ENCODE measurements around the gene CDK5RAP2.

The CDK5RAP2 gene

DNA sequence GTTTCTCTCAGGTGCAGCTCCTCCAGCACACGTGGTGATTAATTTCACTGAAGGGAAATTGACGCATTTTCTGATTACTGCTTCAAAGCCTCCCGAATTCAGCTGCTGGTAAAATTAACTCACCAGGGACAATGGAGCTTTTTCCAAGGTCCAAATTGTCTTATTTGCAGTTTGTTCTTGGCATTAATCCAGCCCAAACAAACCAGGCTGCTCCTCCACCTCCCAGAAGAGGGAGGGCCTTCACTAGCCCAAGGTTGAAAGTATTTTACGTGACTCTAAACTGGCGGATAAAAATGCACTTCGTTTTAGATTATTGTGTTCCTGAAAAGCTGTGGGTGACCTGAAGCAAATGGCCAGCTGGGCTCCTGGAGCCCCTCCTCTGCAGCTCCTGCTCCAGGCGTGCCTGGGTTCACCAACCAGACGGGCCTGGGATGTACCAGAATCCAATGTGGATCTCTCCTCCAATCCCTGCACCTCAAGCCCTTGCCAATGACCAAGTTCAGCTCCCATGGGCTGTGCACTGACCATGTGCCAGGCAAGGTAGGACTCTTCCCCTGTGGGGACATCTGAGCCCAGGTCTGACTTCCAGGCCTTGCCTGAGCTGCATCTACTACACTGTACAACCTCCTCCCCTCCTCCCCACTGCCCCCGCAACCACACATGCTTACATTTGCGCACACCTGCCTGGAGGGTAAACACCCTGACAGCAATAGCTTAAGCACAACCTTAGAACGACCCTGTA, 193.4 kb downstream of the CDK5RAP2 start:
- Histone ChIP-seq H3K4me1 (peaks cover 0 to 75% (median 59%) of the 10 kb centered on the region in 10 experiments; a peak in 17 of 20 replicates), H3K4me3 (no peak overlapping the region), H3K9ac (peak overlapping the region in 2 of 11 experiments; percentile 9 to 14; a peak in 2 of 22 replicates), H3K27me3 (no peaks in the 10 kb centered on the region), H4K20me1 (no peaks in the 10 kb centered on the region), H3K27ac (peak overlapping the region in 4 of 11 experiments; percentile 20 to 92 (median 60); a peak in 4 of 22 replicates), H3K4me2 (peak overlapping the region in 5 of 11 experiments; percentile 39 to 54 (median 46); a peak in 6 of 22 replicates), H3K36me3 (peaks cover 30 to 56% (median 40%) of the 10 kb centered on the region in 11 experiments), H3K9me3 (replicated peaks in 1 of 11) (no peaks in the 10 kb centered on the region)
- TF ChIP-seq Cebpa-rat (IDR thresholded peaks at IDR 0.05): no peak

DNA sequence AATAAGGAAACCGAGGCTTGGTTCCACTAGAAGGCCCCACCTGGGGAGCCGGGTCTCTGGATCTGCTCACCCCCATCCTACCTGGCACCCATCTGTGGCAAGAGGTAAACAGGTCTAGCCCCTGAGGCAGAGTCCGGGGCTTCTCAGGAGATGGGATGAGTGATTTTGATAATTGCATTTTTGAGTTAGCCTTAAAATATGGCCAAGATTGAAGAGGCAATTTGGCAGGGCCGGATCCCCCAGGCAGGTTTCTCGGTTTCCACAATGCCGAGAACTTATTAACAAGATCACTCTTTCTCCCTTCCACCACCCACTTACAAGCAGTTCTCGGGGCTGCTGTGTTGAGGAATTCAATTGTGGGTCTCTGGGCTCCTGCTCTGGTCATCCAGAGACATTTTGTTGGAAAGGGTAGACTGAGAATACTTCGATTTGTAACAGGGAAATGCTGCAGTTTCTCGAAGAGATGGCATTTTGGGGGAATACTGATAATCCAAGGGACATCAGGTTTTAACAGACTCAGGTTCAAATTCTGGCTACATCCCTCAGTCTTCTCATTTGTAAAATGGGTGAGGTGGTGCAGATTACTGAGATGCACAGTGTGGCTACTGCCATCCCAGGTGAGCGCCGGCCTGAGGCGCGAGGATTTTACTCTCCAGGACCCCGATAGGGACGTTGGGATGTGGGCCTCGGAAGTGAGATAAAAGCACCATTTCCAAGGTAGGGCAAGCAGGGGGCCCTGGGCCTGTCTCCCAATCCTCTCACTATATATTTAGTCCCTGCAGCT, 194.2 kb downstream of the CDK5RAP2 start:
- H3K4me2 ChIP-seq: no peak overlapping the region
- no peaks in the 10 kb centered on the region for H3K9me3 ChIP-seq (replicated peaks in 1 of 11)
- H3K9ac ChIP-seq: no peak overlapping the region
- no peak overlapping the region for H3K4me3 ChIP-seq
- no peaks in the 10 kb centered on the region for H4K20me1 ChIP-seq
- no peak for TF ChIP-seq Cebpa-rat (IDR thresholded peaks at IDR 0.05)
- H3K36me3 ChIP-seq: peaks cover 22 to 48% (median 32%) of the 10 kb centered on the region in 11 experiments
- H3K27me3 ChIP-seq: no peaks in the 10 kb centered on the region
- H3K4me1 ChIP-seq: peaks cover 0 to 69% (median 52%) of the 10 kb centered on the region in 10 experiments; a peak in 17 of 20 replicates
- H3K27ac ChIP-seq: 0 out of 22 replicates have a peak overlapping the region, but pooled peaks of 2 of the 11 experiments have one; percentile 23 to 62

DNA sequence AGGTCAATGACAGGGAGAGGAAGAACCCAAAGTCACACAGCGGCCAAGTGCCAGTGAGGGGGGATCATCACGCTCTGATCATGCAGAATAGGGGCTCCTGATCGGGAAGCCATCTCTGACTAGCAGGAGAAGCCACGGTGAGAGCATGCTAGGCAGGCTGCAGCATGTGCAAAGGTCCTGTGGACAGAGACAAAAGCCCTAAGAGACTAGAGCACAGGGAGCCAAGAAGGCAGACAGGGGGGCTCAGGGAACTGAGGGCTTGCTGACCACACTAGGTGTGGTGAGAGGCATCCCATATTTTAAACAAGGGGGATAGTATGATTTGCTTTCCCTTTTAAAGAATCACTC, 195.1 kb downstream of the CDK5RAP2 start:
- no peak overlapping the region for H3K4me3 ChIP-seq
- H4K20me1 ChIP-seq: no peaks in the 10 kb centered on the region
- H3K4me1 ChIP-seq: peaks cover 0 to 60% (median 44%) of the 10 kb centered on the region in 10 experiments; a peak in 17 of 20 replicates
- H3K9me3 ChIP-seq (replicated peaks in 1 of 11): peaks cover 0 to 3% (median 2%) of the 10 kb centered on the region in 11 experiments; a peak in 10 of 22 replicates
- no peak for TF ChIP-seq Cebpa-rat (IDR thresholded peaks at IDR 0.05)
- no peaks in the 10 kb centered on the region for H3K27me3 ChIP-seq
- no peak overlapping the region for H3K4me2 ChIP-seq
- no peak overlapping the region for H3K9ac ChIP-seq
- peak overlapping the region in 2 of 11 experiments; percentile 19 to 20; a peak in 2 of 22 replicates for H3K27ac ChIP-seq
- H3K36me3 ChIP-seq: peaks cover 13 to 39% (median 23%) of the 10 kb centered on the region in 11 experiments; a peak in 21 of 22 replicates

DNA sequence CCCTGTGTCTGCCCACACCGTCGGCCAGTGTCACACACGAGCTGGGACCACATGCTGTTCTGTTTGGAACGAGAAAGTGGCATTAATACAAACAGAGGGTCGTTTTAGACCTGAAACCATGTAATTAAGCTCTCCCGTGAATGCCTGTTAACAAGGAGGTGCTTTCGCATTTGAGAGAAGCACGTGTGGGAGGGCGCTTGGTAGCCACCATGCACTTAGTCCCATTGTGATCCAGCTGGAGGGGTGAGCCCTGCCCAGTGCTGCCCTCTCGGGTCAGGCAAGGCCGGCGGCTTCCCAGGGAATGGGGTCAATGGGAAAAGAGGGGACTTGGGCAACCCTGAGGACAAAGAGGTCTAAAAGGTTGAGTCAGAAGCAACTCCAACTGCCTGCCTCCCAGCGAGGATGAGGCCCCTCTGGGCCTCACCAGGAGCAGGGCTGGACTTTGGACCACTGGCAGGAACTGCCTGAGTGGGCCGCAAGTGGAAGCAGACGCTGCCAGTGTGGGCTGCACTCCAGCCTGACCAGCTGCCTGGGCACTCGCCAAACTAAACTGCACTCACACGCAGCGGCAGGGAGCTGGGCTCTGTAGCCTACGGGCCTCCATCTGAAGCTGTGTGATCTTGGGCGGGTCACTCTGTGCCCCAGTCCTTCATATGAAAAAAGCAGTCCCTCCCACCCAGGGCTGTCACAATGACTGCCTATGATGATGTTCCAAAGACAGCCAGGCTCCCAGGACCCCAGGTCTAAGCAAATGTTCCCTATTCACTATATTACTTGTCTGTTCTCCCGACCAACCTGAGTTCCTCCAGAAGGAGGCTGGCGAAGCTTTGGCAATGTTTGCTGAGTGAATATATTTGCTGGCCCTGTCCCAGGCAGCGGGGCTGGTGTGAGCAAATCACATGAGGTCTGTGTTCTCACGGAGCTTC, 195.7 kb downstream of the CDK5RAP2 start:
- H4K20me1 ChIP-seq: no peaks in the 10 kb centered on the region
- peaks cover 0 to 54% (median 40%) of the 10 kb centered on the region in 10 experiments; a peak in 17 of 20 replicates for H3K4me1 ChIP-seq
- H3K27ac ChIP-seq: peak overlapping the region in 3 of 11 experiments; percentile 19 to 45 (median 41); a peak in 6 of 22 replicates
- 0 out of 22 replicates have a peak overlapping the region, but pooled peaks of 1 of the 11 experiments have one; percentile 6 for H3K9ac ChIP-seq
- H3K36me3 ChIP-seq: peaks cover 8 to 33% (median 17%) of the 10 kb centered on the region in 11 experiments; a peak in 19 of 22 replicates
- H3K4me3 ChIP-seq: no peak overlapping the region
- peaks cover 0 to 9% (median 7%) of the 10 kb centered on the region in 11 experiments; a peak in 11 of 22 replicates for H3K9me3 ChIP-seq (replicated peaks in 1 of 11)
- no peak for TF ChIP-seq Cebpa-rat (IDR thresholded peaks at IDR 0.05)
- no peaks in the 10 kb centered on the region for H3K27me3 ChIP-seq
- peak overlapping the region in 8 of 11 experiments; percentile 44 to 75 (median 62); a peak in 14 of 22 replicates for H3K4me2 ChIP-seq

DNA sequence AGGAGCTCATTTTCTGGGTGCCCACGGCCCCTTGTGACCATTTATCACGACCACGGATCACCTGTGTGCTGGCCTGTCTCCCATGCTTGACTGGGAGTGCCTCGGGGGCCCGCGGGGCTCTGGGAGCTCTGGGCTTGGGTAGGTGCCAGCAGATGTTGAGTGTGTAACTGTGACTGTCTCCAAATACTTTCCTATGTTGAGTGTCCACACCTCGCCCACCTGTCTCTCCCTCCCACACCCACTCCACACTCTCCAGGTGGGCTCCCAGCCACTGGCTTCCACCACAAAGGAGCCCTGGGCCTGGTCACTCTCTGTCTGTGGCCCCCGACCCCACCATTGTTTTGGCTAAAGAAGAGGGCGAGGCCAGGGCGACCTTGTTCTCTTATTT, 196.4 kb downstream of the CDK5RAP2 start:
- no peak for TF ChIP-seq Cebpa-rat (IDR thresholded peaks at IDR 0.05)

DNA sequence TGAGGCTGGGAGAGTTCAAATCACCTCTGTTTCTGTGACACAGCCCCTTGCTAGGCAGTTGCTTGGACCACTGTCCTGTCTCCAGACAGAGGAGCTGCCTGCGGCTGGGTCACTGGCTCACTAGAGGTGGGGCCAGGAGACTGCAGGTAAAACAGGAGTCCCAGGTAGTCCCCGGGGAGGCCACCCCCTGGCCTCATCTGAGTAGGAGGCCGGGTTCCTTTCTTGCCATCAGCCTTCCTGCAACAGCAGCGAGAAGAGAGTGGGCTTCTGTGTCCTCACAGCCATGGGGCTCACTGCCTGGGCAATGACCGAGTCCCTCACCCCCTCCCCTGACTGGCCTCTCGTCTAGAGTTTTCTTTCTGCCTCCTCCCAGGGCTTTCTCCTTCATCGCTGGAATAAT, 197.5 kb downstream of the CDK5RAP2 start:
- Histone ChIP-seq H3K4me3 (no peak overlapping the region), H3K27ac (peak overlapping the region in 2 of 11 experiments; percentile 4 to 5; a peak in 1 of 22 replicates), H3K4me1 (peaks cover 0 to 36% (median 23%) of the 10 kb centered on the region in 10 experiments; a peak in 17 of 20 replicates), H3K4me2 (peak overlapping the region in 2 of 11 experiments; percentile 12 to 19; a peak in 1 of 22 replicates), H3K9me3 (replicated peaks in 1 of 11) (peaks cover 0 to 11% (median 7%) of the 10 kb centered on the region in 11 experiments; a peak in 11 of 22 replicates), H3K36me3 (peaks cover 0 to 15% (median 0%) of the 10 kb centered on the region in 11 experiments; a peak in 8 of 22 replicates), H4K20me1 (no peaks in the 10 kb centered on the region), H3K9ac (no peak overlapping the region), H3K27me3 (no peaks in the 10 kb centered on the region)
- no peak for TF ChIP-seq Cebpa-rat (IDR thresholded peaks at IDR 0.05)

More for the DNA sequence above, 196.4 kb downstream of the CDK5RAP2 start:
- Histone ChIP-seq H3K27ac (peak overlapping the region in 3 of 11 experiments; percentile 19 to 45 (median 41); a peak in 6 of 22 replicates), H3K4me3 (no peak overlapping the region), H3K4me1 (peaks cover 0 to 48% (median 33%) of the 10 kb centered on the region in 10 experiments; a peak in 17 of 20 replicates), H3K36me3 (peaks cover 4 to 26% (median 10%) of the 10 kb centered on the region in 11 experiments; a peak in 17 of 22 replicates), H3K9ac (no peak overlapping the region), H3K9me3 (replicated peaks in 1 of 11) (peaks cover 0 to 11% (median 7%) of the 10 kb centered on the region in 11 experiments; a peak in 11 of 22 replicates), H4K20me1 (no peaks in the 10 kb centered on the region), H3K4me2 (peak overlapping the region in 8 of 11 experiments; percentile 44 to 75 (median 62); a peak in 15 of 22 replicates), H3K27me3 (no peaks in the 10 kb centered on the region)

DNA sequence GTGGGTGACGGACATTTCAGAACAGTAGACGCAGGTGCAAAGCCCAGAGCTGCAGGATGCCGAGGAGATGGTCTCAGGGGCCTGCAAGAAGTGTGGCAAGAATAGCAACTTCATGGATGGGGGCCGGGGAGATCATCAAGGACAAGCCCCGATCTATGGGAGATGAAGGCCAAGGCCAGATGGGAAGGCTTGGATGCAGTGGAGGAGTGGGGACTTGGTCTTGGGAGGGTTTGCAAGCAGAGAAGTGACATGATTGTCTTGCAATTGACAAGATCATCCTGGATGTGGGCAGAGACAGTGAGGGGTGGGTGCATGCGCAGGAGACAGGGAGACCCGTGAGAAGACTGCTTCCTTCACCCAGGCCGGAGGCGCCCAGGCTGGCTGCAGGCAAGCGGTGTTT, 198.1 kb downstream of the CDK5RAP2 start:
- H3K27ac ChIP-seq: peak overlapping the region in 2 of 11 experiments; percentile 4 to 5; a peak in 1 of 22 replicates
- H3K9ac ChIP-seq: no peak overlapping the region
- H3K4me3 ChIP-seq: no peak overlapping the region
- TF ChIP-seq Cebpa-rat (IDR thresholded peaks at IDR 0.05): no peak
- H3K4me2 ChIP-seq: peak overlapping the region in 1 of 11 experiments; percentile 12; a peak in 1 of 22 replicates
- no peaks in the 10 kb centered on the region for H4K20me1 ChIP-seq
- H3K4me1 ChIP-seq: peaks cover 0 to 30% (median 17%) of the 10 kb centered on the region in 10 experiments; a peak in 17 of 20 replicates
- H3K9me3 ChIP-seq (replicated peaks in 1 of 11): peaks cover 0 to 11% (median 7%) of the 10 kb centered on the region in 11 experiments; a peak in 11 of 22 replicates
- peaks cover 0 to 9% (median 0%) of the 10 kb centered on the region in 11 experiments; a peak in 6 of 22 replicates for H3K36me3 ChIP-seq
- no peaks in the 10 kb centered on the region for H3K27me3 ChIP-seq
